Glutamatergic neuron (in vitro differentiated cells): ENCODE results near the gene IER3. TPM values are rescaled to one million over a fixed set of nuclear protein-coding genes. Genes with fewer than 3 reads are reported as not detected.
A peak's percentile ranks its signal among the peaks of the same experiment; 100 is the strongest.

Experiments used
- DNase-seq: peaks from one replicate; pipeline ENCODE4 v3.0.0; 2022
- H3K27ac Mint-ChIP-seq: one replicate; pipeline ENCODE4 v1.8.0; 2020; ENCODE audit warnings: mild to moderate bottlenecking, mixed read lengths, inconsistent platforms; ENCODE audit not compliant: unreplicated experiment
- H3K27me3 Mint-ChIP-seq: one replicate; pipeline ENCODE4 v1.8.0; 2020; ENCODE audit warnings: mild to moderate bottlenecking, moderate library complexity, mixed read lengths, inconsistent platforms; ENCODE audit not compliant: unreplicated experiment
- H3K36me3 Mint-ChIP-seq: one replicate; pipeline ENCODE4 v1.8.0; 2020; ENCODE audit warnings: mild to moderate bottlenecking, mixed read lengths, inconsistent platforms; ENCODE audit not compliant: unreplicated experiment
- H3K4me1 Mint-ChIP-seq: one replicate; pipeline ENCODE4 v1.8.0; 2020; ENCODE audit warnings: mild to moderate bottlenecking, low read depth, mixed read lengths, inconsistent platforms; ENCODE audit not compliant: unreplicated experiment
- H3K4me3 Mint-ChIP-seq: one replicate; pipeline ENCODE4 v1.8.0; 2020; ENCODE audit warnings: mild to moderate bottlenecking, mixed read lengths, inconsistent platforms; ENCODE audit not compliant: unreplicated experiment
- H3K9me3 Mint-ChIP-seq: one replicate; pipeline ENCODE4 v1.8.0; 2020; ENCODE audit warnings: mild to moderate bottlenecking, moderate library complexity, mixed read lengths, inconsistent platforms; ENCODE audit not compliant: unreplicated experiment
- total RNA-seq: library from RNA; stranded (reverse); fragmentation: NEBNext Ultra II Directional; extraction: Animal tissue kit (Norgen Biotek cat#: 25700); gene quantifications from one replicate; pipeline ENCODE4 v1.2.1, GENCODE V29; 2021; ENCODE audit not compliant: unreplicated experiment
- TF ChIP-seq, protein P1 (sequence below): fragments of 200-600 bp; sonication (generic); IDR thresholded peaks from one replicate; pipeline ENCODE4 v1.5.0; 2021; ENCODE audit not compliant: partially characterized antibody, unreplicated experiment

Gene IER3
- total RNA-seq, 1 donor from 2014 or later = 13.5 TPM

DNA sequence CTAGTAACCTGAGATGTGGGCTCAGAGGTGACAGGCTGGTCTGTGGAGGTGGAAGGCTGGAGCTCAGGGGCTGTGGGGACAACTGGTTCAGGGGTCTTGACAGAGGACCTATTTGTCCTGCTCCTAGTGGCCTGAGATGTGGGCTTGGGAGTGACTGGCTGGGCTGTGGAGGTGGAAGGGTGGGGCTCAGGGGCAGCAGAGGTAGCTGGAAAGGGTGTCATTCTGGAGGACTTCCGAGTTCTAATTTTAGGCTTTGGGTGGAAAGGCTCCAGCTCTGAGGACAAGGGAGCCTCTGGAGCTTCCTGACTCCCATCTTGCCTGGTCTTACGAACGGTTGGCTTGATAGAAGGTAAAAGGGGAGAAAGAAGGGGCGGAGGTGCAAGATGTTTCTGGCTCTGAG lies 38.7 kb downstream of the IER3 start:
- Mint-ChIP-seq H3K27ac (no peak overlapping the region), H3K9me3 (peaks cover 6% of the 10 kb centered on the region), H3K4me1 (no peaks in the 10 kb centered on the region), H3K4me3 (no peak overlapping the region), H3K36me3 (peaks cover 9% of the 10 kb centered on the region), H3K27me3 (peaks cover 8% of the 10 kb centered on the region)
- TF ChIP-seq, protein P1, sequence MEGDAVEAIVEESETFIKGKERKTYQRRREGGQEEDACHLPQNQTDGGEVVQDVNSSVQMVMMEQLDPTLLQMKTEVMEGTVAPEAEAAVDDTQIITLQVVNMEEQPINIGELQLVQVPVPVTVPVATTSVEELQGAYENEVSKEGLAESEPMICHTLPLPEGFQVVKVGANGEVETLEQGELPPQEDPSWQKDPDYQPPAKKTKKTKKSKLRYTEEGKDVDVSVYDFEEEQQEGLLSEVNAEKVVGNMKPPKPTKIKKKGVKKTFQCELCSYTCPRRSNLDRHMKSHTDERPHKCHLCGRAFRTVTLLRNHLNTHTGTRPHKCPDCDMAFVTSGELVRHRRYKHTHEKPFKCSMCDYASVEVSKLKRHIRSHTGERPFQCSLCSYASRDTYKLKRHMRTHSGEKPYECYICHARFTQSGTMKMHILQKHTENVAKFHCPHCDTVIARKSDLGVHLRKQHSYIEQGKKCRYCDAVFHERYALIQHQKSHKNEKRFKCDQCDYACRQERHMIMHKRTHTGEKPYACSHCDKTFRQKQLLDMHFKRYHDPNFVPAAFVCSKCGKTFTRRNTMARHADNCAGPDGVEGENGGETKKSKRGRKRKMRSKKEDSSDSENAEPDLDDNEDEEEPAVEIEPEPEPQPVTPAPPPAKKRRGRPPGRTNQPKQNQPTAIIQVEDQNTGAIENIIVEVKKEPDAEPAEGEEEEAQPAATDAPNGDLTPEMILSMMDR = no peak
- DNase-seq = no peak

DNA sequence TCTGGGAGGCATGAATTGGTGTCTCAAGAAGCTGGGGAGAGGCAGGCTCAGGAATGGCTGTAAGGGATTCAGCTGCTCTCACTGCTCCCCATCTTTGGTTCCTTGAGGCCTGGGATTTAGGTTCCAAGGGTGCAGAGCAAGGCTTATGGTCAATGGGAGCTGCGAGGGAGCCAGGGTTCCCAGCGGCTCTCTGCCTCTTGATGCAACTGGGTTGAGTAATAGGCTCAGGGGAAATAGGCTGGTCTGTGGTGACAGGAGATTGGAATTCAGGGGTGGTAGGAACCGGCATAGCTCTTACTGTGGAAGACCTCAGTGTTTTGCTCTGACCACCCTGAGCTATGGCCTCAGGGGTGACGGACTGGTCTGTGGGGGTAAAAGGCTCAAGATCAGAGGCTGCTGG lies 40.5 kb downstream of the IER3 start:
- peaks cover 8% of the 10 kb centered on the region for H3K27me3 Mint-ChIP-seq
- H3K4me1 Mint-ChIP-seq = no peaks in the 10 kb centered on the region
- H3K4me3 Mint-ChIP-seq = no peak overlapping the region
- H3K36me3 Mint-ChIP-seq = peaks cover 9% of the 10 kb centered on the region
- no peak overlapping the region for H3K27ac Mint-ChIP-seq
- H3K9me3 Mint-ChIP-seq = peaks cover 6% of the 10 kb centered on the region
- no peak for DNase-seq
- TF ChIP-seq, protein P1 = no peak

DNA sequence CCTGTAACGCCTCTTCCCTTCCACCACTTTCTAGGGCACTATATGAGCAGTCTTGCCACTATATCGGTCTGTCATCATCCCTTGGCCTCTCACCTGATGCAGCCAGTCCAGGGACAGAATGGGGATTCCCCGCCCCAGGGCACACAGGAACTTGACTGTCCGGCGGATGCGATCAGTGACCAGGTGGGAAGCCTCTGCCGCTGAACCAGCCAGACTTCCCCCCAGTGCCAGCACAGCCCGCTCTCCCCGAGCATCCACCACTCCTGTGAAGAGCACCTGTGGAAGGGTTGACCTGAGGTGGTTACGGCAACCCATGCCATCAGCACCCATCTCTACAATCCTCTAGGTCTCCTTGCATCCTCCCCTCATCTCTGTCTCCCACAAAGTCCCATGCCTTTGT lies 41.3 kb downstream of the IER3 start:
- H3K4me1 Mint-ChIP-seq = no peaks in the 10 kb centered on the region
- no peak overlapping the region for H3K4me3 Mint-ChIP-seq
- peaks cover 9% of the 10 kb centered on the region for H3K36me3 Mint-ChIP-seq
- H3K9me3 Mint-ChIP-seq = peaks cover 6% of the 10 kb centered on the region
- H3K27me3 Mint-ChIP-seq = peaks cover 8% of the 10 kb centered on the region
- TF ChIP-seq, protein P1 = no peak
- no peak overlapping the region for H3K27ac Mint-ChIP-seq
- no peak for DNase-seq

DNA sequence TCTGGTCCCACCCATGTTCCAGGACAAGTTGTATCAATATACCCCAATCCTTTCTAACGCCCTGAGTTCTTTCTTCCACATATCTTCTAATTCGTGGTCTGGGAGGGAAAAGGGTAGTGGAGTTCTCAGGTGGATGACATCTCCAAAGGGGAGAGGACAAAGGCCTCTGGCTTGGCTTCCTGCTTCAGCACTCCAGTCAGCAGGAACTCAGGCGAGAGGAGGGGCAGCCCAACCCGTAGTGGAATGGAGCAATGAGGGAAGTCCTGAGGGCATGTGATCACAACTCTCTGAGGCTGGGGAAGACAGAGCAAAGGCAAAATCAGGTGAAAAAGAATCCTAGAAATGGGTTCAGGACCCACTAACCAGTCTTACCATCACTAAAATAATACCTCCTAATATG lies 44.0 kb downstream of the IER3 start:
- DNase-seq = no peak
- H3K9me3 Mint-ChIP-seq = peaks cover 6% of the 10 kb centered on the region
- H3K4me3 Mint-ChIP-seq = no peak overlapping the region
- TF ChIP-seq, protein P1 = no peak
- peak overlapping the region; percentile 11 for H3K27ac Mint-ChIP-seq
- peaks cover 5% of the 10 kb centered on the region for H3K36me3 Mint-ChIP-seq
- H3K27me3 Mint-ChIP-seq = peaks cover 6% of the 10 kb centered on the region
- no peaks in the 10 kb centered on the region for H3K4me1 Mint-ChIP-seq

DNA sequence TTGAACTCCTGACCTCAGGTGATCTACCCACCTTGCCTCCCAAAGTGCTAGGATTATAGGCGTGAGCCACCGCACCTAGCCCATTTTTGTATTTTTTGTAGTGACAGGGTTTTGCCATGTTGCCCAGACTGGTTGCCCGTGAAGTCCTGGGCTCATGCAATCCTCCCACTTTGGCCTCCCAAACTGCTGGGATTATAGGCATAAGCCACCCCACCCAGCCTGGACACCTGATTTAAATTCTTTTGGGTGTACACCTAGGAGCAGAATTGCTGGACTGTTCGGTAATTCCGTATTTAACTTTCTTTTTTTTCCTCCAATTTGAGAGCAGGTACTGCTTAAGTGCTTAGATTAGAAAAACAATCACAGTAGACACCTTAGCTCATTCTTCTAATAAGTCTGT lies 47.9 kb downstream of the IER3 start:
- no peak for DNase-seq
- Mint-ChIP-seq H3K4me1 (peaks cover 6% of the 10 kb centered on the region), H3K27me3 (peaks cover 2% of the 10 kb centered on the region), H3K4me3 (no peak overlapping the region), H3K27ac (no peak overlapping the region), H3K36me3 (no peaks in the 10 kb centered on the region), H3K9me3 (no peaks in the 10 kb centered on the region)
- TF ChIP-seq, protein P1 = no peak

Other genes with a start within 250 kb of the IER3 start
- gene GNL1, start 188.1 kb downstream of the IER3 start, total RNA-seq = 42.1 TPM
- gene PRR3, start 187.3 kb downstream of the IER3 start, total RNA-seq = 34.7 TPM
- gene ABCF1, start 173.1 kb downstream of the IER3 start, total RNA-seq = 62.7 TPM
- 99.7 TPM for gene PPP1R10, start 127.3 kb downstream of the IER3 start, total RNA-seq
- gene MRPS18B, start 126.7 kb downstream of the IER3 start, total RNA-seq = 40.0 TPM
- gene ATAT1, start 117.7 kb downstream of the IER3 start, total RNA-seq = 131 TPM
- 13.7 TPM for gene C6orf136, start 97.4 kb downstream of the IER3 start, total RNA-seq
- gene DHX16, start 71.5 kb downstream of the IER3 start, total RNA-seq = 26.9 TPM
- 175 TPM for gene PPP1R18, start 57.9 kb downstream of the IER3 start, total RNA-seq
- gene NRM, start 53.6 kb downstream of the IER3 start, total RNA-seq = 52.2 TPM
- gene MDC1, start 27.3 kb downstream of the IER3 start, total RNA-seq = 50.4 TPM
- 2,264 TPM for gene TUBB, start 24.2 kb downstream of the IER3 start, total RNA-seq
- gene FLOT1, start 1.9 kb downstream of the IER3 start, total RNA-seq = 191 TPM
- 120 TPM for gene DDR1, start 140.0 kb upstream of the IER3 start, total RNA-seq
- 67.2 TPM for gene GTF2H4, start 163.7 kb upstream of the IER3 start, total RNA-seq
- 47.0 TPM for gene VARS2, start 169.7 kb upstream of the IER3 start, total RNA-seq
- not detected for gene SFTA2, start 187.6 kb upstream of the IER3 start, total RNA-seq
- not detected for gene MUCL3, start 196.4 kb upstream of the IER3 start, total RNA-seq
- not detected for gene MUC21, start 239.2 kb upstream of the IER3 start, total RNA-seq